Activated CD8-positive, alpha-beta T cell treated with anti-CD3 and anti-CD28 coated beads for 36 hours (primary cell): ENCODE data around the gene COG7. TPM values are rescaled to one million over a fixed set of nuclear protein-coding genes. Genes with fewer than 3 reads are reported as not detected.

ENCODE experiments used
- ATAC-seq: fragments of 200-7000 bp; cut with Tn5 transposase; one replicate; pipeline ENCODE4 v1.10.0; 2021; ENCODE audit warnings: mild to moderate bottlenecking, moderate library complexity
- CTCF ChIA-PET: fragments of 350-600 bp; sonication (Branson Sonifier 250); formaldehyde crosslinking; loops from one replicate; lab custom pipeline; 2021; ENCODE audit warnings: antibody characterized with exemption; lab: Charles Lee
- POLR2A ChIA-PET: fragments of 350-600 bp; sonication (Branson Sonifier 250); formaldehyde crosslinking; loops from one replicate; lab custom pipeline; 2021; ENCODE audit warnings: antibody characterized with exemption; lab: Charles Lee
- DNase-seq: peaks from one replicate; pipeline ENCODE4 v3.0.0-alpha.2; 2020
- H3K27ac Mint-ChIP-seq: one replicate; pipeline ENCODE4 v1.8.0; 2021; ENCODE audit warnings: mild to moderate bottlenecking, mixed read lengths
- H3K27me3 Mint-ChIP-seq: one replicate; pipeline ENCODE4 v1.8.0; 2021; ENCODE audit warnings: mixed read lengths
- H3K36me3 Mint-ChIP-seq: one replicate; pipeline ENCODE4 v1.8.0; 2021; ENCODE audit warnings: low read depth, mixed read lengths
- H3K4me1 Mint-ChIP-seq: one replicate; pipeline ENCODE4 v1.8.0; 2021; ENCODE audit warnings: low read depth, mixed read lengths
- H3K4me3 Mint-ChIP-seq: one replicate; pipeline ENCODE4 v1.8.0; 2021; ENCODE audit warnings: mild to moderate bottlenecking, moderate library complexity, mixed read lengths
- H3K9me3 Mint-ChIP-seq: one replicate; pipeline ENCODE4 v1.8.0; 2021; ENCODE audit warnings: mixed read lengths
- CTCF ChIP-seq: fragments of 200-600 bp; IDR thresholded peaks from one replicate; pipeline ENCODE4 v1.8.0; 2022; ENCODE audit warnings: antibody characterized with exemption, mild to moderate bottlenecking
- intact Hi-C: fragments of 100-400 bp; cut with micrococcal nuclease; formaldehyde crosslinking; loops from one replicate; pipeline ENCODE4 v1.10.0; 2022
- total RNA-seq, 2 experiments: library from RNA; stranded (reverse); gene quantifications; one replicate each; pipeline ENCODE4 v1.2.3, GENCODE V29; 2021

COG7 gene
- total RNA-seq, 2 experiments from 2014 or later = 16.4 to 16.7 TPM

- H3K27ac Mint-ChIP-seq = no peak overlapping the region
Observed at GRCh38 chr16:23478566-23478965, 25.6 kb upstream of the COG7 start.

GRCh38 chr16:23476289-23476688 lies 23.3 kb upstream of the COG7 start:
- Mint-ChIP-seq H3K27ac (no peak overlapping the region), H3K27me3 (no peaks in the 10 kb centered on the region), H3K4me3 (no peak overlapping the region), H3K4me1 (no peaks in the 10 kb centered on the region), H3K36me3 (peaks cover 41% of the 10 kb centered on the region), H3K9me3 (no peaks in the 10 kb centered on the region)
- DNase-seq (no peak), ATAC-seq (no peak)
- ChIA-PET CTCF (interaction anchor here (1.3 kb wide), 1 partner anchor 40 kb away, joined by 3 read pairs; no protein-coding TSS in a partner anchor), POLR2A (interaction anchor here (0.6 to 1.2 kb wide), 3 partner anchors 9 to 14 kb away, joined by 3 read pairs; no protein-coding TSS in a partner anchor)
- TF ChIP-seq CTCF = no peak
- intact Hi-C loops = no loop called here

More at GRCh38 chr16:23478566-23478965, 25.6 kb upstream of the COG7 start:
- POLR2A ChIA-PET = interaction anchor here (1.1 to 1.5 kb wide), 2 partner anchors 10 to 76 kb away, joined by 3 to 4 read pairs; no protein-coding TSS in a partner anchor
- DNase-seq (no peak), ATAC-seq (no peak)
- intact Hi-C loops = no loop called here
- Mint-ChIP-seq H3K4me1 (peaks cover 3% of the 10 kb centered on the region), H3K4me3 (no peak overlapping the region), H3K27me3 (no peaks in the 10 kb centered on the region), H3K36me3 (peaks cover 52% of the 10 kb centered on the region), H3K9me3 (no peaks in the 10 kb centered on the region)
- CTCF ChIA-PET = interaction anchor here (1.6 kb wide), 1 partner anchor 43 kb away, joined by 5 read pairs; no protein-coding TSS in a partner anchor
- no peak for TF ChIP-seq CTCF

GRCh38 chr16:23469814-23470213 lies 16.8 kb upstream of the COG7 start:
- POLR2A ChIA-PET = interaction anchor here (1.0 kb wide), 1 partner anchor 13 kb away, joined by 3 read pairs; no protein-coding TSS in a partner anchor
- Mint-ChIP-seq H3K4me3 (no peak overlapping the region), H3K36me3 (peaks cover 35% of the 10 kb centered on the region), H3K9me3 (no peaks in the 10 kb centered on the region), H3K27me3 (no peaks in the 10 kb centered on the region), H3K4me1 (no peaks in the 10 kb centered on the region), H3K27ac (peak overlapping the region; percentile 25)
- CTCF ChIA-PET = no interaction called here
- TF ChIP-seq CTCF = no peak
- DNase-seq (no peak), ATAC-seq (no peak)
- intact Hi-C loops = no loop called here

- TF ChIP-seq CTCF = no peak
- Mint-ChIP-seq H3K4me1 (no peaks in the 10 kb centered on the region), H3K27me3 (no peaks in the 10 kb centered on the region), H3K4me3 (no peak overlapping the region), H3K9me3 (no peaks in the 10 kb centered on the region), H3K36me3 (peaks cover 26% of the 10 kb centered on the region), H3K27ac (no peak overlapping the region)
- intact Hi-C loops = no loop called here
- CTCF ChIA-PET = interaction anchor here (1.2 kb wide), 1 partner anchor 30 kb away, joined by 5 read pairs; no protein-coding TSS in a partner anchor
- POLR2A ChIA-PET = interaction anchor here (0.8 kb wide), 1 partner anchor 9 kb away, joined by 3 read pairs; no protein-coding TSS in a partner anchor
- DNase-seq (no peak), ATAC-seq (no peak)
Observed at GRCh38 chr16:23466162-23466885, 13.3 kb upstream of the COG7 start.

- Mint-ChIP-seq H3K9me3 (no peaks in the 10 kb centered on the region), H3K27ac (no peak overlapping the region), H3K27me3 (no peaks in the 10 kb centered on the region), H3K4me3 (no peak overlapping the region), H3K4me1 (no peaks in the 10 kb centered on the region), H3K36me3 (peaks cover 21% of the 10 kb centered on the region)
- ChIA-PET CTCF (no interaction called here), POLR2A (interaction anchor here (0.6 kb wide), 1 partner anchor 13 kb away, joined by 3 read pairs; no protein-coding TSS in a partner anchor)
- ATAC-seq = no peak
- TF ChIP-seq CTCF = no peak
- intact Hi-C loops = no loop called here
- no peak for DNase-seq
Observed at GRCh38 chr16:23465179-23465578, 12.2 kb upstream of the COG7 start.
